H9 (cell line): Measurements from ENCODE around the gene KLHL33. TPM values are rescaled to one million over a fixed set of nuclear protein-coding genes. Genes with fewer than 3 reads are reported as not detected.

ENCODE experiments used
- DNase-seq: peaks from one replicate; pipeline ENCODE4 v3.0.0-alpha.2; 2017
- H2AFZ ChIP-seq: one replicate; pipeline ENCODE4 v1.6.1; 2013; ENCODE audit warnings: mild to moderate bottlenecking, low read length, control low read depth, moderate library complexity
- H2AK5ac ChIP-seq: 2 replicates; pipeline ENCODE4 v1.6.1; 2013; ENCODE audit warnings: low read length, control low read depth, mixed read lengths; ENCODE audit not compliant: insufficient read length
- H2BK120ac ChIP-seq: one replicate; pipeline ENCODE4 v1.6.1; 2013; ENCODE audit warnings: low read depth, mild to moderate bottlenecking, low read length, control low read depth, inconsistent platforms; ENCODE audit not compliant: poor library complexity, severe bottlenecking
- H2BK12ac ChIP-seq: 2 replicates; pipeline ENCODE4 v1.6.1; 2013; ENCODE audit warnings: low read length, control low read depth, mixed read lengths, low read depth; ENCODE audit not compliant: insufficient read length
- H2BK15ac ChIP-seq: 2 replicates; pipeline ENCODE4 v1.6.1; 2013; ENCODE audit warnings: low read depth, low read length, control low read depth
- H2BK20ac ChIP-seq: one replicate; pipeline ENCODE4 v1.6.1; 2013; ENCODE audit warnings: low read depth, mild to moderate bottlenecking, low read length, control low read depth, inconsistent platforms; ENCODE audit not compliant: poor library complexity, severe bottlenecking
- H2BK5ac ChIP-seq: 2 replicates; pipeline ENCODE4 v1.6.1; 2013; ENCODE audit warnings: low read length, control low read depth, mixed read lengths; ENCODE audit not compliant: insufficient read length
- H3K14ac ChIP-seq: 2 replicates; pipeline ENCODE4 v1.6.1; 2013; ENCODE audit warnings: low read length, control low read depth; ENCODE audit not compliant: insufficient read depth
- H3K18ac ChIP-seq: 2 replicates; pipeline ENCODE4 v1.6.1; 2013; ENCODE audit warnings: low read depth, mild to moderate bottlenecking, mixed read lengths, low read length, control low read depth; ENCODE audit not compliant: insufficient read length
- H3K23ac ChIP-seq: 2 replicates; pipeline ENCODE4 v1.6.1; 2013; ENCODE audit warnings: low read length, control low read depth, mixed read lengths, low read depth; ENCODE audit not compliant: insufficient read length
- H3K23me2 ChIP-seq: 2 replicates; pipeline ENCODE4 v1.6.1; 2013; ENCODE audit warnings: low read depth, mild to moderate bottlenecking, mixed read lengths, low read length, control low read depth; ENCODE audit not compliant: insufficient read length, poor library complexity, severe bottlenecking
- H3K27ac ChIP-seq: 2 replicates; pipeline ENCODE4 v1.5.1; 2013; ENCODE audit warnings: low read length, control low read depth, mixed read lengths, low read depth; ENCODE audit not compliant: insufficient read length
- H3K27me3 ChIP-seq: 2 replicates; pipeline ENCODE4 v1.6.1; 2013; ENCODE audit warnings: low read length, control low read depth, inconsistent platforms; ENCODE audit not compliant: insufficient read depth
- H3K4ac ChIP-seq: 2 replicates; pipeline ENCODE4 v1.6.1; 2013; ENCODE audit warnings: low read depth, mild to moderate bottlenecking, control low read depth, inconsistent platforms, low read length, moderate library complexity
- H3K4me1 ChIP-seq: 2 replicates; pipeline ENCODE4 v1.6.1; 2013; ENCODE audit warnings: low read length, control low read depth, inconsistent platforms; ENCODE audit not compliant: insufficient read depth
- H3K4me2 ChIP-seq: 2 replicates; pipeline ENCODE4 v1.6.1; 2013; ENCODE audit warnings: low read length, control low read depth, mixed read lengths; ENCODE audit not compliant: insufficient read length, insufficient read depth
- H3K56ac ChIP-seq: 2 replicates; pipeline ENCODE4 v1.6.1; 2013; ENCODE audit warnings: low read depth, mild to moderate bottlenecking, mixed read lengths, low read length, control low read depth; ENCODE audit not compliant: insufficient read length
- H3K79me1 ChIP-seq: 2 replicates; pipeline ENCODE4 v1.6.1; 2013; ENCODE audit warnings: low read depth, mild to moderate bottlenecking, moderate library complexity, low read length, control low read depth, inconsistent platforms; ENCODE audit not compliant: insufficient read depth, poor library complexity, severe bottlenecking
- H3K79me2 ChIP-seq: 2 replicates; pipeline ENCODE4 v1.6.1; 2013; ENCODE audit warnings: low read length, control low read depth, inconsistent platforms; ENCODE audit not compliant: insufficient read depth
- H3K9ac ChIP-seq: 2 replicates; pipeline ENCODE4 v1.6.1; 2013; ENCODE audit warnings: low read length, control low read depth, mixed read lengths; ENCODE audit not compliant: insufficient read length; ENCODE audit errors: extremely low read depth
- H3K9me3 ChIP-seq: one replicate; pipeline ENCODE4 v1.6.1; 2013; ENCODE audit warnings: low read depth, low read length, inconsistent platforms; ENCODE audit not compliant: control insufficient read depth
- H3T11ph ChIP-seq: one replicate; pipeline ENCODE4 v1.6.1; 2013; ENCODE audit warnings: mild to moderate bottlenecking, low read length, control low read depth, inconsistent platforms
- H4K20me1 ChIP-seq: one replicate; pipeline ENCODE4 v1.6.1; 2013; ENCODE audit not compliant: control insufficient read depth, insufficient read length, insufficient read depth
- H4K5ac ChIP-seq: 2 replicates; pipeline ENCODE4 v1.6.1; 2013; ENCODE audit warnings: low read depth, mild to moderate bottlenecking, mixed read lengths, low read length, control low read depth; ENCODE audit not compliant: insufficient read length
- H4K8ac ChIP-seq: replicated peaks from 2 replicates; pipeline ENCODE4 v1.6.1; 2013; ENCODE audit warnings: low read length, control low read depth, mixed read lengths, low read depth; ENCODE audit not compliant: insufficient read length
- H4K91ac ChIP-seq: 2 replicates; pipeline ENCODE4 v1.6.1; 2013; ENCODE audit warnings: low read depth, mild to moderate bottlenecking, moderate library complexity, mixed read lengths, low read length, control low read depth; ENCODE audit not compliant: insufficient read length
- H3K27ac Mint-ChIP-seq, 3 experiments: 2 replicates in 2 of 3; 3 replicates in 1 of 3; pipeline ENCODE4 v1.8.0; 2020 to 2021; ENCODE audit warnings: mixed read lengths in 3 of 3, mild to moderate bottlenecking in 1 of 3, moderate library complexity in 1 of 3
- H3K27me3 Mint-ChIP-seq: 2 replicates; pipeline ENCODE4 v1.8.0; 2021; ENCODE audit warnings: low read depth, mild to moderate bottlenecking, moderate library complexity, mixed read lengths
- H3K36me3 Mint-ChIP-seq, 3 experiments: 2 replicates in 2 of 3; 3 replicates in 1 of 3; pipeline ENCODE4 v1.8.0; 2020 to 2021; ENCODE audit warnings: low read depth in 3 of 3, mixed read lengths in 3 of 3; ENCODE audit not compliant: insufficient read depth in 1 of 3
- H3K4me1 Mint-ChIP-seq, 2 experiments: 2 replicates each; pipeline ENCODE4 v1.8.0; 2020; ENCODE audit warnings: mixed read lengths in 2 of 2
- H3K4me3 Mint-ChIP-seq, 2 experiments: 2 replicates in 1 of 2; 3 replicates in 1 of 2; pipeline ENCODE4 v1.8.0; 2020 to 2021; ENCODE audit warnings: mild to moderate bottlenecking in 2 of 2, mixed read lengths in 2 of 2, moderate library complexity in 1 of 2
- H3K9me3 Mint-ChIP-seq, 2 experiments: 2 replicates in 1 of 2; 3 replicates in 1 of 2; pipeline ENCODE4 v1.8.0; 2020; ENCODE audit warnings: mild to moderate bottlenecking in 2 of 2, mixed read lengths in 2 of 2, moderate library complexity in 1 of 2
- WGBS: extraction: QIAGEN DNeasy Blood & Tissue Kit; methylation state at CpG from one replicate; pipeline ENCODE4 v1.1.7; 2013; ENCODE audit warnings: missing lambda C conversion rate, low lambda C conversion rate, mixed read lengths; ENCODE audit not compliant: insufficient read length; ENCODE audit errors: extremely low coverage; 5-methylcytosine and 5-hydroxymethylcytosine counted together
- total RNA-seq: library from RNA; stranded (reverse); gene quantifications from 2 replicates; pipeline ENCODE4 v1.2.1, GENCODE V29; 2021
- TF ChIP-seq, protein P1 (sequence below): fragments of 200-600 bp; sonication (generic); conservative IDR thresholded peaks from 3 replicates; pipeline ENCODE4 v1.8.0; 2021; ENCODE audit warnings: antibody characterized with exemption, mild to moderate bottlenecking

Gene KLHL33
- total RNA-seq, 1 experiment from 2014 or later, result 0.04 TPM

GRCh38 chr14:20417250-20418186 lies 18.4 kb downstream of the KLHL33 start:
- Histone ChIP-seq H3K23ac (no peak overlapping the region), H4K91ac (no peak overlapping the region), H3K56ac (no peak overlapping the region), H3T11ph (no peak overlapping the region), H2BK12ac (no peak overlapping the region), H2AFZ (no peak overlapping the region), H4K20me1 (no peaks in the 10 kb centered on the region), H3K79me2 (no peaks in the 10 kb centered on the region), H3K79me1 (no peaks in the 10 kb centered on the region), H3K27ac (no peak overlapping the region), H3K4ac (no peak overlapping the region), H4K5ac (no peak overlapping the region), H2BK5ac (no peak overlapping the region), H3K27me3 (no peaks in the 10 kb centered on the region), H2AK5ac (no peak overlapping the region), H3K18ac (no peak overlapping the region), H3K9me3 (no peaks in the 10 kb centered on the region), H4K8ac (no peak overlapping the region), H2BK15ac (no peak overlapping the region), H3K4me2 (no peak overlapping the region), H3K23me2 (peaks cover 4% of the 10 kb centered on the region), H2BK120ac (no peak overlapping the region), H3K14ac (no peak overlapping the region), H3K4me1 (no peaks in the 10 kb centered on the region), H2BK20ac (no peak overlapping the region), H3K9ac (no peak overlapping the region)
- TF ChIP-seq, protein P1, sequence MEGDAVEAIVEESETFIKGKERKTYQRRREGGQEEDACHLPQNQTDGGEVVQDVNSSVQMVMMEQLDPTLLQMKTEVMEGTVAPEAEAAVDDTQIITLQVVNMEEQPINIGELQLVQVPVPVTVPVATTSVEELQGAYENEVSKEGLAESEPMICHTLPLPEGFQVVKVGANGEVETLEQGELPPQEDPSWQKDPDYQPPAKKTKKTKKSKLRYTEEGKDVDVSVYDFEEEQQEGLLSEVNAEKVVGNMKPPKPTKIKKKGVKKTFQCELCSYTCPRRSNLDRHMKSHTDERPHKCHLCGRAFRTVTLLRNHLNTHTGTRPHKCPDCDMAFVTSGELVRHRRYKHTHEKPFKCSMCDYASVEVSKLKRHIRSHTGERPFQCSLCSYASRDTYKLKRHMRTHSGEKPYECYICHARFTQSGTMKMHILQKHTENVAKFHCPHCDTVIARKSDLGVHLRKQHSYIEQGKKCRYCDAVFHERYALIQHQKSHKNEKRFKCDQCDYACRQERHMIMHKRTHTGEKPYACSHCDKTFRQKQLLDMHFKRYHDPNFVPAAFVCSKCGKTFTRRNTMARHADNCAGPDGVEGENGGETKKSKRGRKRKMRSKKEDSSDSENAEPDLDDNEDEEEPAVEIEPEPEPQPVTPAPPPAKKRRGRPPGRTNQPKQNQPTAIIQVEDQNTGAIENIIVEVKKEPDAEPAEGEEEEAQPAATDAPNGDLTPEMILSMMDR, result no peak
- Mint-ChIP-seq H3K27me3 (no peaks in the 10 kb centered on the region), H3K36me3 (no peaks in the 10 kb centered on the region), H3K9me3 (no peaks in the 10 kb centered on the region), H3K4me3 (no peak overlapping the region), H3K4me1 (peaks cover 20 to 28% of the 10 kb centered on the region in 2 experiments), H3K27ac (no peak overlapping the region)
- WGBS, result no CpG with 5 or more reads among the region's 7 CpGs
- DNase-seq, result no peak
